ENCODE data around the gene SIRT3.

DNA sequence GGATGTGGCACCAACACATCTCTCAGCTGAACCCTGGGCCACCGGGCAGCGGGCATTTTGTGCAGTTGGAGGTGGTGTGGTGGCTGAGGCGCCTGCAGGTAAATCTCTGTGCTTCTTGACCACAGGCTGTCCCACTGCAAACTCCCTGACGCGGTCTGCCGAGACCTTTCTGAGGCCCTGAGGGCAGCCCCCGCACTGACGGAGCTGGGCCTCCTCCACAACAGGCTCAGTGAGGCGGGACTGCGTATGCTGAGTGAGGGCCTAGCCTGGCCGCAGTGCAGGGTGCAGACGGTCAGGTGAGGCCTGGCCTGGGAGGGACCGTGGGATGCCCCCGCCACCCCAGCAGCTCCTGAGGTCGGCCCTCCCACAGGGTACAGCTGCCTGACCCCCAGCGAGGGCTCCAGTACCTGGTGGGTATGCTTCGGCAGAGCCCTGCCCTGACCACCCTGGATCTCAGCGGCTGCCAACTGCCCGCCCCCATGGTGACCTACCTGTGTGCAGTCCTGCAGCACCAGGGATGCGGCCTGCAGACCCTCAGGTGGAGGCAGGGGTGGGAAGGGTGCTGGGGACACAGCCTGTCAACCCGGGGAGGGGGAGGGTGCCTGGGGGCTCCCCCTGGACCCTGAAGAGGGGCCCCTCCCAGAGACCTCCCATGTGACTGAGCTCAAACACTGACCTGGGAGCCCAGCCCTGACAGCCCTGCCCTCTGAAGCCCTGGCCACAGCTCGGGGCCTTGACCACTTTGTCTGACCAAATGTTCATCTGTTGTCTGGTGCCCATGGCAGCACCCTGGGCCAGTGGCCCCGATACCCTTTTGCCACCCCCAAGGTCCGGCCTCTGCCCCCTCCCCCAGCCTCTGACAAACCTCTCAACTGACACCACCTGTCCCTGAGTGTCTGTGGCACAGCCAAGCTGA is 48.2 kb upstream of the SIRT3 start:
- TF ChIP-seq POLR2AphosphoS5 (IDR thresholded peaks at IDR 0.05; ENCODE audit: low read depth) (no peak), REST (IDR thresholded peaks at IDR 0.05; ENCODE audit: insufficient replicate concordance, low read depth) (no peak), CTCF (IDR thresholded peaks at IDR 0.05; ENCODE audit: insufficient read depth, low read length) (no peak), GABPA (IDR thresholded peaks at IDR 0.05; ENCODE audit: low read depth) (no peak)

Measured in HL-60 (cell line).